ENCODE data around the gene ZXDC.

DNA sequence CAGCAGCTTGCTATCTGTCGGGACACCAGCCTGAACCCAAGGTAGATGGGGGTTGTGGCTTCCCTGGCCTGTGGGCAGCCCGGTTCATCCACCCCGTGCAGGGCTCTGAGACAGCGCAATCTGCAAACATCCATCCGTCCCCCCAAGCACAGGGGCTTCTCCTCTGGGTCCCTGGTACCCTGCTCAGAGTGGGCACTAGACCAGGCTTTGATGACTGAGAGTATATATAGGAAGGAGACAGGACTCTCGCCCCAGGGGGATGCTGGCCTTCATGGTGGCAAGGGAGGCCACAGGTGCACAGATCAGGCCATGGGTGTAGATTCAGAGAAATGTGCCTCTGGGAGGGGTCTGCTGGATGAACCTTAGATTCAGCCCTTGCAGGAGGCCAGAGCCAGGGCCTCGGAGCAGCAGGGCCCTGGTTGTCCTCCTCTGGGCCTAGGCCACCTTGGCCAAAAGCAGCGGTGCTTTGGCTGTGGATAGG is 40.7 kb downstream of the ZXDC start:
- TF ChIP-seq, protein P1, sequence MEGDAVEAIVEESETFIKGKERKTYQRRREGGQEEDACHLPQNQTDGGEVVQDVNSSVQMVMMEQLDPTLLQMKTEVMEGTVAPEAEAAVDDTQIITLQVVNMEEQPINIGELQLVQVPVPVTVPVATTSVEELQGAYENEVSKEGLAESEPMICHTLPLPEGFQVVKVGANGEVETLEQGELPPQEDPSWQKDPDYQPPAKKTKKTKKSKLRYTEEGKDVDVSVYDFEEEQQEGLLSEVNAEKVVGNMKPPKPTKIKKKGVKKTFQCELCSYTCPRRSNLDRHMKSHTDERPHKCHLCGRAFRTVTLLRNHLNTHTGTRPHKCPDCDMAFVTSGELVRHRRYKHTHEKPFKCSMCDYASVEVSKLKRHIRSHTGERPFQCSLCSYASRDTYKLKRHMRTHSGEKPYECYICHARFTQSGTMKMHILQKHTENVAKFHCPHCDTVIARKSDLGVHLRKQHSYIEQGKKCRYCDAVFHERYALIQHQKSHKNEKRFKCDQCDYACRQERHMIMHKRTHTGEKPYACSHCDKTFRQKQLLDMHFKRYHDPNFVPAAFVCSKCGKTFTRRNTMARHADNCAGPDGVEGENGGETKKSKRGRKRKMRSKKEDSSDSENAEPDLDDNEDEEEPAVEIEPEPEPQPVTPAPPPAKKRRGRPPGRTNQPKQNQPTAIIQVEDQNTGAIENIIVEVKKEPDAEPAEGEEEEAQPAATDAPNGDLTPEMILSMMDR (IDR thresholded peaks at IDR 0.05) = no peak
- TF ChIP-seq POLR2AphosphoS5 (IDR thresholded peaks at IDR 0.05; ENCODE audit: insufficient read depth in 1 of 2, low read depth in 1 of 2) (no peak), POLR2A (IDR thresholded peaks at IDR 0.05) (no peak)
